Measurements from ENCODE around the gene MYO3B. TPM values are rescaled to one million over a fixed set of nuclear protein-coding genes. Genes with fewer than 3 reads are reported as not detected.

Gene MYO3B
- total RNA-seq, 2 donors from 2014 or later = 0.16 TPM; not detected in 1

DNA sequence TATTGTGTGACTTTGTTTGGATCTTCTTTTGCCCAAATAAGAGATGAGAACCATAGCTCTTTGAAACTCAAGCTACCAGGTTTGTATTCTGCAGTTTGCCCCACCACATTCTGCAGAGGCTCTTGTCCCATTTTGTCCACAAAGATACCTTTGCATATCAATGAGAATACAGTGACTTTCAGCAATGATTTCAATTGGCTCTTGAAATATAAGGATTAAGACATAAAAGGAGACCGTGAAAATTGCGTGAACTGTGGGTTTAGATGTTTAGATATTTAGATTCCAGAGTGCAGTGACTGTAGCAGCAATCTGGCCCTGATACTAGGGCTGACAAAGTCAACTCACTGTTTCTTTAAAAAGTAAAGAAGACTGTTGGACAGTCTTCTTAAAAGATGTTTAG, 390.6 kb downstream of the MYO3B start:
- H3K9me3 ChIP-seq (ENCODE audit: control insufficient read depth, low read length, poor library complexity, severe bottlenecking) = no peaks in the 10 kb centered on the region

DNA sequence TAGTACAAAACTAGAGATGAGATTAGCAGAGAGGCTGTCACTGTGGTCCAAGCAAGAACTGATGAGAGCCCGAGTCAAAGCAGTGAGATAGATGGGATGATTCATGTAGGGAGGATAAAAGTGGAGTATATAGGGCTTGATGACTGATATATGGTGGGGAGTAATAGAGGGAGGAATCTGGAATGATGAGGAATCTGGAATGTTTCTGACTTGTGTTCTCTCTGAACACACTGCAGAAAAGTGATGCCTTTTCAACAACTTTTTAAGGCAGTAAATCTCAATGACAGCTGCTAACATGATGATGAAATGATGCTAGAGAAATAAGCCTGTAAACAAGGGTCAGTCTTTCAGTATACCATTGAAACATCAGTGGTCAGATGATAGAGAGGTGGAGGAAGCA, 393.7 kb downstream of the MYO3B start:
- ATAC-seq (no peak), DNase-seq (no peak)
- Mint-ChIP-seq H3K36me3 (ENCODE audit: low read depth) (peaks cover 3% of the 10 kb centered on the region), H3K4me1 (no peaks in the 10 kb centered on the region), H3K27me3 (peaks cover 51% of the 10 kb centered on the region), H3K4me3 (no peak overlapping the region), H3K27ac (no peak overlapping the region)
- no peaks in the 10 kb centered on the region for H3K9me3 ChIP-seq (ENCODE audit: control insufficient read depth, low read length, poor library complexity, severe bottlenecking)

More for the DNA sequence above, 390.6 kb downstream of the MYO3B start:
- no peak for DNase-seq
- H3K27ac Mint-ChIP-seq = no peak overlapping the region
- H3K36me3 Mint-ChIP-seq (ENCODE audit: low read depth) = peaks cover 3% of the 10 kb centered on the region
- H3K4me1 Mint-ChIP-seq = no peaks in the 10 kb centered on the region
- no peak overlapping the region for H3K4me3 Mint-ChIP-seq
- ATAC-seq = no peak
- peaks cover 43% of the 10 kb centered on the region for H3K27me3 Mint-ChIP-seq

DNA sequence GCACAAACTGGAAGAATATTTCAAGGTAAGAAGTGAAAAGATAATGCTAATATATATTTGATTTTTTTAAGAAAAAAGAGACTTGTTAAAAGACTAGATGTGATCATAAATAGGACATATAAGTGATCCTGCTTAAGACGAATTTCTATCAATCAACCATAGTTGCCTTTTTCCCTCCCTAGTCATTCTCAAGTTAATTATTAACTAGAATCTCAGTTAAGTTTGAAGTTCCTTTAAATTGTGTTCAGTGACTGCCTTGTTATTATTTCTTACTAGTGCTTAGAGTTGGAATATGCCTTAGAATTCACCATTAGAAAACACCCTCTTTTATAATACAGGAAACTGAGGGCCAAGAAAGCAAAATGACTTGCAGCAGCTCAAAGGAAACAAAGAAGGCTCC, 395.7 kb downstream of the MYO3B start:
- H3K4me1 Mint-ChIP-seq = no peaks in the 10 kb centered on the region
- H3K9me3 ChIP-seq (ENCODE audit: control insufficient read depth, low read length, poor library complexity, severe bottlenecking) = no peaks in the 10 kb centered on the region
- ATAC-seq (no peak), DNase-seq (no peak)
- peaks cover 3% of the 10 kb centered on the region for H3K36me3 Mint-ChIP-seq (ENCODE audit: low read depth)
- H3K27me3 Mint-ChIP-seq = peaks cover 47% of the 10 kb centered on the region
- H3K4me3 Mint-ChIP-seq = no peak overlapping the region
- no peak overlapping the region for H3K27ac Mint-ChIP-seq

DNA sequence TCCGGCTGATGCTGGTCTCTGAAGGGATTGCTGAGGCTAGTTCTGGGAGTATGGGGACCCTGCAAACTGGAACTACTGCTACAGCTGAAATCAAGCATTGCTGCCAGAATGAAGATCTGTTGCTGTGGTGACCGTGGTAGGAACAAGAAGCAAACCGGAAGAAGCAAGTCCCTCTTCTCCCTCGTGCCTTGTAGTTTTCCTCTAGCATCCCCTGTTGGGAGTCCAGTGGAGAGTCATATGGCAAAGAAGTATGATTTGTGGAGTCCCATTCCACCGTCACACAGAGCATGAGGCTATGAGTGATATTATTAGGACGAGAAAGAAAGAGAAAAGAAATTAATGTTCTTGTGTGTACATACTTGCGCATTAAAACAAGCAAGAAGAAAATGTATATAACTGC, 398.3 kb downstream of the MYO3B start:
- H3K36me3 Mint-ChIP-seq (ENCODE audit: low read depth) = peaks cover 3% of the 10 kb centered on the region
- H3K9me3 ChIP-seq (ENCODE audit: control insufficient read depth, low read length, poor library complexity, severe bottlenecking) = no peaks in the 10 kb centered on the region
- H3K4me1 Mint-ChIP-seq = no peaks in the 10 kb centered on the region
- H3K27me3 Mint-ChIP-seq = peaks cover 35% of the 10 kb centered on the region
- DNase-seq (no peak), ATAC-seq (no peak)
- H3K4me3 Mint-ChIP-seq = no peak overlapping the region
- H3K27ac Mint-ChIP-seq = no peak overlapping the region

DNA sequence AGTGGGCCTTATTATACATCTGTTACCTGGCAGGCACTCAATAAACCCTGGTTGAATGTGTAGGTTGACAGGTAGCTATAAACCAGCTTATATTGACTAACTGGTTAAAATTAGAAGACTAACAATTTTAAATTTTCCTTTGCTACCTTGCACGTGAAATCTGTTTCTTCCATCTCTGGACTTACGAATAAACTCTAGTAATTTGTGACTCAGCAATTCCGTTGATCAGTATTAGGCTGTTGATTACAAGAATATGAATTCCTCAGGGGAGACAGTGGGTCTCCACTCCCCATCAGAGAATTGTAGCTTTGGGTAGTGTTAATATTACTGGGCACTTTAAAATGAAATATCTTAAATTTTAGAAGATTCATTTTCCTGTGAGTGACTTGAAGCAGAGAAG, 399.4 kb downstream of the MYO3B start:
- no peak for DNase-seq
- no peaks in the 10 kb centered on the region for H3K9me3 ChIP-seq (ENCODE audit: control insufficient read depth, low read length, poor library complexity, severe bottlenecking)
- H3K27ac Mint-ChIP-seq = no peak overlapping the region
- no peak overlapping the region for H3K4me3 Mint-ChIP-seq
- H3K27me3 Mint-ChIP-seq = peaks cover 28% of the 10 kb centered on the region
- no peak for ATAC-seq
- no peaks in the 10 kb centered on the region for H3K4me1 Mint-ChIP-seq
- no peaks in the 10 kb centered on the region for H3K36me3 Mint-ChIP-seq (ENCODE audit: low read depth)

DNA sequence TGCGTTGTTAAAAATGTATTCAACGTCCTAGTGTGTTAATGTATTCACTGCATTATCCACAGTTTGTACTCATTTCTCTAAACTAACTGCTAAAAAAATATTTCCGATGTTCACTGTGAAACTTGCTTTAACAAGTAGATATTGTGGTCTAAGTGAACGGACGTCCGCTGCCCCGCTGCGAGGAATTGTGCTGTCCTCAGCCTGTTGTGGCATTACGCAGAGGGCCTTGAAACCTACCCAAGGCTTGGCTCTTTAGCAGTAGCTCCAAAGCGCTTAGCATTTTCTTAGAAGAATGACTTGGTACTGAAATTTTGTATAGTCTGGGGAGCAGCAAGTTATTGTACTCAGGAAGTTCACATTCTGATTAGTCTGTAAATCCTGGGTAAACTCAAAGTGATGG, 400.7 kb downstream of the MYO3B start:
- H3K4me1 Mint-ChIP-seq = no peaks in the 10 kb centered on the region
- H3K36me3 Mint-ChIP-seq (ENCODE audit: low read depth) = no peaks in the 10 kb centered on the region
- DNase-seq = no peak
- no peak overlapping the region for H3K4me3 Mint-ChIP-seq
- no peak overlapping the region for H3K27ac Mint-ChIP-seq
- no peaks in the 10 kb centered on the region for H3K9me3 ChIP-seq (ENCODE audit: control insufficient read depth, low read length, poor library complexity, severe bottlenecking)
- ATAC-seq = no peak
- H3K27me3 Mint-ChIP-seq = peaks cover 20% of the 10 kb centered on the region

DNA sequence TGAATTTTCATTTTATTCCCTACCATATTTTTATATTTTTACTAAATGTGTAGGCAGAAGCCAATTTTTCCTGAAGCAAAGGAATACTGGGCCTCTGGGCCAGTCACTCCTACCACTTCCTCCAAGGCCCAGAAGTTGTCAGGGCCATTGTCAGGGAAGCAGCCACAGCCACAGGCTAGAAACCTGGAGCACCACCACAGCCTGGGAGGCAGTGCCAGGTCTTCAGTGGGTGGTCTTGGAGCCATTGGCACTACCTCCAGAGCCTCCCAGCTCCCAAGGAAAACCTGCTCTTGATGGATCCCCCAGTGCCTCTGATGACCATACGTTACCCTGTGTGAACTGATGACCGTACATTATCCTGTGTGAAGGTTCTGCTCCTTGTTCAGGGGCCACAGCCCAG, 401.6 kb downstream of the MYO3B start:
- Mint-ChIP-seq H3K36me3 (ENCODE audit: low read depth) (no peaks in the 10 kb centered on the region), H3K4me3 (no peak overlapping the region), H3K27me3 (peaks cover 20% of the 10 kb centered on the region), H3K27ac (no peak overlapping the region), H3K4me1 (no peaks in the 10 kb centered on the region)
- no peak for DNase-seq
- no peaks in the 10 kb centered on the region for H3K9me3 ChIP-seq (ENCODE audit: control insufficient read depth, low read length, poor library complexity, severe bottlenecking)
- ATAC-seq = no peak

DNA sequence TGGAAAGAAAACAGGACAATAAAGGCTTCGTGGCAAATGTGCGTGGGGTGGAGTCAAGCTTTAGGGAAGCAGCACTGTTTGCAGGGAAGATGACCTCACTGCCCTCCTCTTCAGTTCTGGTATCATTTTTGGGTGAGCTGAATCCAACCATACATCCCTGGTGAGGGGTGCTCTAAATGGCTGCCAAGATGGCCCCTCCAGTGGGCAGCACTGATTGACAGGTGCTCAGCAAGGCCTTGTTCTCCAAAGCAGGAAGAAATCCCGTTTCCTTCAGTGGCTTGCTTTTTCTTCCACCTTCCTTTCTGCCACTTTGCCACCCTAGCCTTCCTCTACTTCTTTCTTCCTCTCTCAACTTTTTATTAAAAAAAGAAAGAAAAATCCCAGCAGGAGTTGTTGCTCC, 404.4 kb downstream of the MYO3B start:
- DNase-seq (no peak), ATAC-seq (no peak)
- no peaks in the 10 kb centered on the region for H3K9me3 ChIP-seq (ENCODE audit: control insufficient read depth, low read length, poor library complexity, severe bottlenecking)
- Mint-ChIP-seq H3K4me3 (no peak overlapping the region), H3K27ac (no peak overlapping the region), H3K36me3 (ENCODE audit: low read depth) (no peaks in the 10 kb centered on the region), H3K4me1 (no peaks in the 10 kb centered on the region), H3K27me3 (peaks cover 7% of the 10 kb centered on the region)

DNA sequence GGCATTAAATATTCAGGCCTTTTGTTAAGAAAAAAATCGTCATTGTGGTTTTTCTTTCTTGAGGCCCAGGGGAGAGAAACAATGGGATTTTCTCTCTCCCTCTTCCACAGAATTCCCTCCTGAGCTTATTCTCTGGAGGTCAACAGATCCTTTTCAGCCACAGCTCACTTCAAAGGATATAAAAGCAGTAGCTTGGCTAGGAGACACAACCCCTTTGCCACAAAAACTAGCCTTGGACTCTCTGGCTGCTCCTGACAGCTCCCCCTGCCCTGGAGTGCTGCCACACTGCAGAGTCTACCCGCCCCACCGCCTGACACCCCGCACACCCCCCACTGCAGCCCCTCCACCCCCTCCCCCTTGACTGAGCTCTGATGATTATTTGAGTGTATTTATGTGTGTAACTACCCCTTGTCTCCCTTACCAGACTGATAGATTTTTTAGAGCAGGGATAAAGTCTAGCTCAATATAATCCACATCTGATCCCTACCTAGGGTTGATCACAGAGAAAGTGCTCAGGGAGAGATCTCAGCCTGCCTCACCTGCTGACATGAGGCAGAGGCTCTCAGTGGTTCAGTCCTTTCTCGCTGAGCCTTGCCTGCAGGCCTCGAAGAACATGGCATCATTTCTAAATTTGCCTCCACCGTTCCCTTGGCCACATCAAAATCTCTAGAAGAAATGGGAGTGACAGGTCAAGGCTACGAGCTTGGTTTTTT, 405.0 kb downstream of the MYO3B start:
- no peak overlapping the region for H3K4me3 Mint-ChIP-seq
- DNase-seq (no peak), ATAC-seq (no peak)
- H3K27me3 Mint-ChIP-seq = peaks cover 2% of the 10 kb centered on the region
- H3K4me1 Mint-ChIP-seq = no peaks in the 10 kb centered on the region
- no peak overlapping the region for H3K27ac Mint-ChIP-seq
- no peaks in the 10 kb centered on the region for H3K9me3 ChIP-seq (ENCODE audit: control insufficient read depth, low read length, poor library complexity, severe bottlenecking)
- no peaks in the 10 kb centered on the region for H3K36me3 Mint-ChIP-seq (ENCODE audit: low read depth)

DNA sequence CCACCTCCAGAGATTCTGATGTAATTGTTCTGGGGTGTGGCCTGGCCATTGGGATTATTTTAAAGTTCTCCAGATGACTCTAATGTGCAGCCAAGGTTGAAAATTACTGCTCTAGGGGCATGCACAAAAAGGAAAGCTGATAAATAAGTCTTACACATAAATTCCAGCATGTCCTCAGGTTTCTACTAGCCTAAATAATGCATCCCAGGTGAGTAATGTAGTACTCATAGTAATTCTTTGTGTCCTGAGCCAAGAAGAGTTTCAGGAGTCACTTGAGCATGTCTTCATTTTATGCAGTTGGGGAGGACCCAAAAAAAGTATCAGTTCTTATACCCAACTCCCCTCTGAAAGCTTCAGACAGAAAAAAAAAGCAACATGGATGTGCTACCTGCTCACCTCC, 407.1 kb downstream of the MYO3B start:
- H3K36me3 Mint-ChIP-seq (ENCODE audit: low read depth) = no peaks in the 10 kb centered on the region
- H3K27ac Mint-ChIP-seq = no peak overlapping the region
- H3K4me3 Mint-ChIP-seq = no peak overlapping the region
- H3K27me3 Mint-ChIP-seq = no peaks in the 10 kb centered on the region
- no peak for ATAC-seq
- H3K9me3 ChIP-seq (ENCODE audit: control insufficient read depth, low read length, poor library complexity, severe bottlenecking) = no peaks in the 10 kb centered on the region
- no peaks in the 10 kb centered on the region for H3K4me1 Mint-ChIP-seq
- no peak for DNase-seq

DNA sequence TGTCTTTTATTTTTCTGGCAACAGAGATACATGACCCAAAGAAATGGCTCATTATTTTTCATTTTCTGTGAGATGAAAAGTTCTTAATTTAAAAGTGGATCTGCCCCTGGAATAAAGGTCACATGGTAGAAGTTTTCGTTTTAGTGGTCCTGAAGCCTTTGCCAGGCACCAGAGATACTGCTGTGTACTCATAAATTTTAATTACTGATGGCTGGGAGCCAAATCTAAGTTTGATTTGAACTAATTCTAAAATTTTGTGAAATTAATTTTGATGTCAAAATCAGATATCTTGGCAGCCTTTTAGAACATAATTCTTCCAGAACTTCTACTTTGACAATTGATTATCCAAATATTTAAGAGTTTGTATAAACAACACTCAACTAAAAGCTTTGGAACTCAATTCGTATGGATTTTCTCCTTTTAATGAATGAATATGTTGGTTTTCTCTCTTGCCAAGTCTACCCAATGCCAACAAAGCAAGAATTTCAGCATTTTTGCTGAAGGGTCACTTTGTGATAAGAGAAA, 408.7 kb downstream of the MYO3B start:
- Mint-ChIP-seq H3K36me3 (ENCODE audit: low read depth) (no peaks in the 10 kb centered on the region), H3K4me1 (no peaks in the 10 kb centered on the region), H3K27ac (no peak overlapping the region), H3K27me3 (peaks cover 3% of the 10 kb centered on the region), H3K4me3 (no peak overlapping the region)
- no peak for DNase-seq
- no peaks in the 10 kb centered on the region for H3K9me3 ChIP-seq (ENCODE audit: control insufficient read depth, low read length, poor library complexity, severe bottlenecking)
- no peak for ATAC-seq

DNA sequence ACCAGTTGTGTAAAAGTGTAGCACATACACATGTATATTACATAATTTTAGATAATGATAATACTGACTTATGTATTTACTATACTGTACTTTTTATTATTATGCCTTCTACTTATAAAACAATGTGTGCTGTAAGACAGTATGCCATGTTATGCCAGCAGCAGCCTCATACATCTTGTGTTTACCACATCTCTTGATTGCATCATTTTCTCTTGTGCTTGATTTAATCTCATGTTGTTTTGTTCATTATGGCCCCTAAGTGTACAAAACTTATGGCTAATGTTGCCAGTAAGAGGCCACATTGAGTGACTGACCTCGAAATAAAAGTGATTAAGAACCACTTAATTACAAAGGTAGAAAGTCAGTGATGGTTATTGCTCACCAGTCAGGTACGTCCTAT, 409.2 kb downstream of the MYO3B start:
- no peak for ATAC-seq
- Mint-ChIP-seq H3K27me3 (peaks cover 7% of the 10 kb centered on the region), H3K4me3 (no peak overlapping the region), H3K36me3 (ENCODE audit: low read depth) (no peaks in the 10 kb centered on the region), H3K27ac (no peak overlapping the region), H3K4me1 (no peaks in the 10 kb centered on the region)
- no peak for DNase-seq
- H3K9me3 ChIP-seq (ENCODE audit: control insufficient read depth, low read length, poor library complexity, severe bottlenecking) = no peaks in the 10 kb centered on the region

DNA sequence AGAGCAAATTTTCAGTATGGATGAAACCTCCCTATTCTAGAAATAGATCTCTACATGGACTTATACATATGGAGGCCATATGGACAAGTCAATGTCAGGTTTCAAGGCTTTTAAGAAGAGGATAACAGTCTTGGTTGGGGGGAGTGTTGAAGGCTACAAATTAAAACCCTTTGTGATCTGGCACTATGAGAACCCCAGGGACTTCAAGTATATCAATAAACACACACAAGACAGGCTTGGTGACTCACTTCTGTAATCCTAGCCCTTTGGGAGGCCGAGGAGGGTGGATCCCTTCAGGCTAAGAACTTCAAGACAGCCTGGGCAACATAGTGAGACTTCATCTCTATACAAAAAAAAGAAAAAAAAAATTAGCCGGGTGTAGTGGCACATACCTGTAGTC, 410.0 kb downstream of the MYO3B start:
- ATAC-seq (no peak), DNase-seq (no peak)
- H3K4me1 Mint-ChIP-seq = no peaks in the 10 kb centered on the region
- H3K27ac Mint-ChIP-seq = no peak overlapping the region
- H3K27me3 Mint-ChIP-seq = peaks cover 7% of the 10 kb centered on the region
- no peaks in the 10 kb centered on the region for H3K9me3 ChIP-seq (ENCODE audit: control insufficient read depth, low read length, poor library complexity, severe bottlenecking)
- no peaks in the 10 kb centered on the region for H3K36me3 Mint-ChIP-seq (ENCODE audit: low read depth)
- H3K4me3 Mint-ChIP-seq = no peak overlapping the region

DNA sequence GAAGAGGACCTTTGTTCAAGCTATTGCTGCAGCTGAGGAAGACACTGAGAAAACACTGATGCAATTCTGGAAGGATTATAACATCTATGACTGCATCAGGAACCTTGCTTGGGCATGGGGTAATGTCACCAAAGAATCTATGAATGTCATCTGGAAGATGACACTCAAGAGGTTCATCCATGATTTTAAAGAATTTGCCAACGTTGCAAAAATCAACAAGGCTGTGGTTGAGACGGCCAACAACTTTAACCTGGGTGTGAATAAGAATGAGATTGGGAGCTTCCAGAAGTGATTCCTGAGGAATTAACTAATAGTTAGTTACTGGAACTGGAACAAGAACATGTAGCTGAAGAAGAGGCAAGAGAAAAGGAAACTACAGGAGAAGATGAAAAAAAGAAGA, 410.8 kb downstream of the MYO3B start:
- DNase-seq (no peak), ATAC-seq (no peak)
- no peak overlapping the region for H3K4me3 Mint-ChIP-seq
- no peaks in the 10 kb centered on the region for H3K36me3 Mint-ChIP-seq (ENCODE audit: low read depth)
- H3K27me3 Mint-ChIP-seq = peaks cover 7% of the 10 kb centered on the region
- H3K27ac Mint-ChIP-seq = no peak overlapping the region
- H3K4me1 Mint-ChIP-seq = no peaks in the 10 kb centered on the region
- H3K9me3 ChIP-seq (ENCODE audit: control insufficient read depth, low read length, poor library complexity, severe bottlenecking) = no peaks in the 10 kb centered on the region

All from T-helper 17 cell (primary cell).